Endothelial cell of umbilical vein (primary cell): Measurements from ENCODE around the gene ARMH3.

Experiments
- CTCF ChIP-seq, 2 donors: IDR thresholded peaks; 1 replicate in 1 of 2; 2 replicates in 1 of 2; pipeline ENCODE4 v1.5.1; 2011; ENCODE audit warnings: low read length in 2 of 2, mild to moderate bottlenecking in 2 of 2, moderate library complexity in 2 of 2, control low read depth in 1 of 2, inconsistent platforms in 1 of 2, low read depth in 1 of 2; ENCODE audit not compliant: insufficient read depth in 1 of 2; ENCODE audit errors: extremely low read depth in 1 of 2
- EZH2 ChIP-seq: IDR thresholded peaks from 2 replicates; pipeline ENCODE4 v1.6.1; 2012; ENCODE audit warnings: borderline replicate concordance, low read depth, mild to moderate bottlenecking, moderate library complexity, low read length, inconsistent platforms; ENCODE audit not compliant: severe bottlenecking
- FOS ChIP-seq: IDR thresholded peaks from 2 replicates; pipeline ENCODE4 v1.6.1; 2011; ENCODE audit warnings: mild to moderate bottlenecking, low read length, moderate library complexity, borderline replicate concordance; ENCODE audit not compliant: insufficient read depth
- GATA2 ChIP-seq: IDR thresholded peaks from 2 replicates; pipeline ENCODE4 v1.7.0; 2011; ENCODE audit warnings: low read depth, mild to moderate bottlenecking, moderate library complexity, mixed read lengths, low read length; ENCODE audit not compliant: insufficient read length, insufficient read depth
- MAX ChIP-seq: IDR thresholded peaks from 2 replicates; pipeline ENCODE4 v1.6.1; 2011; ENCODE audit not compliant: insufficient read depth, insufficient read length
- MYC ChIP-seq: IDR thresholded peaks from one replicate; pipeline ENCODE4 v1.6.1; 2011; ENCODE audit warnings: mild to moderate bottlenecking, low read depth, low read length
- POLR2A ChIP-seq: IDR thresholded peaks from 2 replicates; pipeline ENCODE4 v1.6.1; 2012; ENCODE audit warnings: low read depth, mild to moderate bottlenecking, control low read depth, low read length
- POLR2AphosphoS5 ChIP-seq: IDR thresholded peaks from 2 replicates; pipeline ENCODE4 v1.6.1; 2012; ENCODE audit warnings: low read depth, mild to moderate bottlenecking, control low read depth, low read length, moderate library complexity; ENCODE audit not compliant: insufficient read depth

GRCh38 chr10:101902032-101902819 lies 153.7 kb downstream of the ARMH3 start:
- TF ChIP-seq POLR2AphosphoS5 (no peak), EZH2 (no peak), POLR2A (no peak), CTCF (IDR thresholded peaks at IDR 0.05; ENCODE audit: extremely low read depth in 1 of 2, insufficient read depth in 1 of 2, low read depth in 1 of 2, low read length in 2 of 2) (no peak), MAX (no peak), MYC (no peak), GATA2 (no peak), FOS (no peak)
